Tibial nerve (tissue), 4 donors: ENCODE results near the gene ZNF575. TPM values are rescaled to one million over a fixed set of nuclear protein-coding genes. Genes with fewer than 3 reads are reported as not detected.

ENCODE experiments used
- DNase-seq, 2 donors: peaks; one replicate each; pipeline ENCODE4 v3.0.0-alpha.2; 2019; ENCODE audit warnings: low spot score in 2 of 2
- H3K27ac ChIP-seq, 4 donors: fragments of 200-600 bp; sonication (generic) in 3 of 4; one replicate each; pipeline ENCODE4 v1.5.1; 2017 to 2019; ENCODE audit warnings: mild to moderate bottlenecking in 1 of 4
- H3K27me3 ChIP-seq, 2 donors: fragments of 200-600 bp; sonication (generic) in 1 of 2; one replicate each; pipeline versions ENCODE4 v1.5.1 to v1.6.0; 2017 to 2019
- H3K36me3 ChIP-seq, 3 donors: fragments of 200-600 bp; sonication (generic); one replicate each; pipeline ENCODE4 v1.5.1; 2018 to 2019
- H3K4me1 ChIP-seq, 4 donors: fragments of 200-600 bp; sonication (generic) in 3 of 4; one replicate each; pipeline ENCODE4 v1.5.1; 2017 to 2019
- H3K4me3 ChIP-seq, 4 donors: fragments of 200-600 bp; sonication (generic) in 3 of 4; one replicate each; pipeline ENCODE4 v1.5.1; 2017 to 2019; ENCODE audit warnings: mild to moderate bottlenecking in 1 of 4, moderate library complexity in 1 of 4
- H3K9me3 ChIP-seq, 4 donors: fragments of 200-600 bp; sonication (generic) in 3 of 4; one replicate each; pipeline ENCODE4 v1.5.1; 2017 to 2019
- EP300 ChIP-seq, 2 donors: sonication (generic); formaldehyde crosslinking; IDR thresholded peaks; one replicate each; pipeline ENCODE4 v1.6.1; 2017; ENCODE audit warnings: antibody characterized with exemption in 2 of 2, mild to moderate bottlenecking in 1 of 2
- POLR2A ChIP-seq, 2 donors: fragments of 450-650 bp; IDR thresholded peaks; one replicate each; pipeline ENCODE4 v1.6.1; 2017; ENCODE audit warnings: antibody characterized with exemption in 2 of 2, mild to moderate bottlenecking in 2 of 2, moderate library complexity in 2 of 2
- WGBS, 2 donors: methylation state at CpG; one replicate each; pipeline ENCODE4 v1.1.5; 2018; 5-methylcytosine and 5-hydroxymethylcytosine counted together
- total RNA-seq, 4 donors: library from RNA; depleted of rRNA; stranded (reverse); fragments of >200 nt; gene quantifications; one replicate each; pipeline ENCODE4 v1.1.0, GENCODE V29; 2016
- TF ChIP-seq, protein P1 (sequence below), 5 experiments: fragments of 200-600 bp in 3 of 5; fragments of 450-650 bp in 2 of 5; sonication (generic) in 3 of 5; IDR thresholded peaks; one replicate each; pipeline ENCODE4 v1.5.1; 2016 to 2019; ENCODE audit warnings: antibody characterized with exemption in 5 of 5, mild to moderate bottlenecking in 3 of 5, moderate library complexity in 2 of 5

The ZNF575 gene
- total RNA-seq, 4 donors from 2014 or later = 0.60 to 0.63 TPM; not detected in 2

DNA sequence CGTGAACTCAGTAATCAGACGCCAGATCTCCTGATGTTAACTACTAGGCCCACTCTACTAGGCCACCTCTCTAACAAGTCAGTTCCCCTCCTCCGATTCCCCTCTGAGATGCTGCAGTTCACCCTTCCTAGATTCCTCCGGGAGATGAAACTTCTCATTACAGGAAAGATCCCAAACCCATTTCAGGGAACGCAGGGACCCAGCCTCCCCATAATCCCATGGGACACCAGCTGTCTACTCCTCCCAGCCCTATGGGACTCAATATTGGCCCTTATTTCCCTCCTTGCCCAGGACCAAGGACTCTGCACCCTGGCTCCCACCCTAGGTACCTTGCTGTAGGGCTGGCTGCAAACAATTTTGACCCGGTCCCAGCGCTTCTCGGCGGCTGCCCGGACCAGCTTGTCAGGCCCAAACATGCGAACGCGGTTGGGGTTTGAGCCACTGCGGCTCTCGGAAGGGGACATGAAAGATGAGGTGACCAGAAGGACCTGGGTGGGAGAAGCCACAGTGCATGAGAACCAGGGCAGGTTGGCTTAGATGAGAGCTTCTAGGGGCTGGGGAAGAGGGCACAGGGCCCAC is 21.4 kb downstream of the ZNF575 start:
- no peak for DNase-seq
- Histone ChIP-seq H3K9me3 (no peaks in the 10 kb centered on the region), H3K4me1 (no peaks in the 10 kb centered on the region), H3K36me3 (peaks cover 0 to 90% (median 17%) of the 10 kb centered on the region in 3 donors), H3K27me3 (no peaks in the 10 kb centered on the region), H3K4me3 (no peak overlapping the region), H3K27ac (no peak overlapping the region)
- 91 to 93% methylated on average over 15 of the region's 15 CpGs for WGBS, 2 donors
- TF ChIP-seq, protein P1, sequence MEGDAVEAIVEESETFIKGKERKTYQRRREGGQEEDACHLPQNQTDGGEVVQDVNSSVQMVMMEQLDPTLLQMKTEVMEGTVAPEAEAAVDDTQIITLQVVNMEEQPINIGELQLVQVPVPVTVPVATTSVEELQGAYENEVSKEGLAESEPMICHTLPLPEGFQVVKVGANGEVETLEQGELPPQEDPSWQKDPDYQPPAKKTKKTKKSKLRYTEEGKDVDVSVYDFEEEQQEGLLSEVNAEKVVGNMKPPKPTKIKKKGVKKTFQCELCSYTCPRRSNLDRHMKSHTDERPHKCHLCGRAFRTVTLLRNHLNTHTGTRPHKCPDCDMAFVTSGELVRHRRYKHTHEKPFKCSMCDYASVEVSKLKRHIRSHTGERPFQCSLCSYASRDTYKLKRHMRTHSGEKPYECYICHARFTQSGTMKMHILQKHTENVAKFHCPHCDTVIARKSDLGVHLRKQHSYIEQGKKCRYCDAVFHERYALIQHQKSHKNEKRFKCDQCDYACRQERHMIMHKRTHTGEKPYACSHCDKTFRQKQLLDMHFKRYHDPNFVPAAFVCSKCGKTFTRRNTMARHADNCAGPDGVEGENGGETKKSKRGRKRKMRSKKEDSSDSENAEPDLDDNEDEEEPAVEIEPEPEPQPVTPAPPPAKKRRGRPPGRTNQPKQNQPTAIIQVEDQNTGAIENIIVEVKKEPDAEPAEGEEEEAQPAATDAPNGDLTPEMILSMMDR (IDR thresholded peaks at IDR 0.05) = no peak
- TF ChIP-seq POLR2A (IDR thresholded peaks at IDR 0.05) (no peak), EP300 (IDR thresholded peaks at IDR 0.05) (no peak)

DNA sequence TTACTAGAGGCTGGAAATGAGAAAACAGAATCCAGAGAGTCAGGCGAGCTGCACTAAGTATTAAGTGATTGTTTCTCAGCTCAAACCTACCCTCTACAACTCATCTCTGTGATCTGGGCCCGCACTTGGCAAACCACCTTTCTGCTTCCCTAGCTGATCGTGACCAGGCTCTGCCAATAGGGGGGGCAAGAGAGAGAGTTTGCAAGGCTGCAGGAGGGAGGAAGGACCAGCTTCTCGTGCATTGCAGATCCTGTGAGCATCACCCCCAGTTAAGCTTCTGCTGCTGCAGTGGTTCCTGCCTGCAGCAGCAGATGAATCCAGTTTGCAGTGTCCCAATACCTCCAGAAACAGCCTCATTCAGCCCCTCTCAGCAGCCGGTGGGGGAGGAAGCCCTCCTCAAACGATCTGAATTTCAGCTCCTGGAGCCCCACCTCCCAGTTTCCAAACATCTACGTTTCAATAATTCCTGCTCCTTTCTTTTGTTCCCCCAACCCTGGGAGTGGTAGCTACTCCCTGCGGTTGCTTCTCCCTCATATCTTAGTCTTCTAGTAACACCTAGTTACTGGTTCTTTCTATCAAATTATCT is 22.3 kb downstream of the ZNF575 start:
- H3K9me3 ChIP-seq = no peaks in the 10 kb centered on the region
- no peaks in the 10 kb centered on the region for H3K4me1 ChIP-seq
- H3K27ac ChIP-seq = no peak overlapping the region
- DNase-seq = peak; percentile 42 to 77
- no peaks in the 10 kb centered on the region for H3K27me3 ChIP-seq
- no peak overlapping the region for H3K4me3 ChIP-seq
- TF ChIP-seq, protein P1 (IDR thresholded peaks at IDR 0.05) = peak; percentile 46 to 53 (median 50)
- no peak for TF ChIP-seq EP300 (IDR thresholded peaks at IDR 0.05)
- TF ChIP-seq POLR2A (IDR thresholded peaks at IDR 0.05) = no peak
- WGBS, 2 donors = 37 to 42% methylated on average over 8 of the region's 8 CpGs
- peaks cover 0 to 90% (median 17%) of the 10 kb centered on the region in 3 donors for H3K36me3 ChIP-seq

DNA sequence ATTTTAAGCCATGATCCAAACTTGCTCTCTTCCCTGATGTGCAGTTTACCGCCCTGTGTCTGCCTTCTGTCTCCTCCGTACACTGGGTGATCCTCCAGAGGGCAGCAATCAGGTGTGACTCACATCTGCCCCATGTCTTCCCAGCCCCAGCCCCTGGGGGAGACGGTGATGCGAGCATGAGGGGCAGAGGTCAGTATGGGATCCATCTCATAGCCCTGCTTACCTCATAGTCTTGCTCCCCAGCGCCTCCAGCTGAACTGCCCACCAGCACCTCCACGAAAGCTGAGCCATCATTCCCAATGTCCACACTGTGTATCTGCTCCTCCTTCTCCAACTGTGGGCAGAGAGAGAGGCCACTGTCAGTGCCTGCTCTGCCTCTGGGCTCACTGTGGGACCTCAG is 27.7 kb downstream of the ZNF575 start:
- 79% methylated on average over 6 of the region's 6 CpGs for WGBS, 2 donors
- Histone ChIP-seq H3K27me3 (no peaks in the 10 kb centered on the region), H3K9me3 (no peaks in the 10 kb centered on the region), H3K27ac (no peak overlapping the region), H3K36me3 (peaks cover 0 to 51% (median 0%) of the 10 kb centered on the region in 3 donors), H3K4me3 (no peak overlapping the region), H3K4me1 (peaks cover 0 to 14% (median 4%) of the 10 kb centered on the region in 4 donors)
- DNase-seq = no peak
- TF ChIP-seq, protein P1 (IDR thresholded peaks at IDR 0.05) = no peak
- TF ChIP-seq POLR2A (IDR thresholded peaks at IDR 0.05) (no peak), EP300 (IDR thresholded peaks at IDR 0.05) (no peak)

DNA sequence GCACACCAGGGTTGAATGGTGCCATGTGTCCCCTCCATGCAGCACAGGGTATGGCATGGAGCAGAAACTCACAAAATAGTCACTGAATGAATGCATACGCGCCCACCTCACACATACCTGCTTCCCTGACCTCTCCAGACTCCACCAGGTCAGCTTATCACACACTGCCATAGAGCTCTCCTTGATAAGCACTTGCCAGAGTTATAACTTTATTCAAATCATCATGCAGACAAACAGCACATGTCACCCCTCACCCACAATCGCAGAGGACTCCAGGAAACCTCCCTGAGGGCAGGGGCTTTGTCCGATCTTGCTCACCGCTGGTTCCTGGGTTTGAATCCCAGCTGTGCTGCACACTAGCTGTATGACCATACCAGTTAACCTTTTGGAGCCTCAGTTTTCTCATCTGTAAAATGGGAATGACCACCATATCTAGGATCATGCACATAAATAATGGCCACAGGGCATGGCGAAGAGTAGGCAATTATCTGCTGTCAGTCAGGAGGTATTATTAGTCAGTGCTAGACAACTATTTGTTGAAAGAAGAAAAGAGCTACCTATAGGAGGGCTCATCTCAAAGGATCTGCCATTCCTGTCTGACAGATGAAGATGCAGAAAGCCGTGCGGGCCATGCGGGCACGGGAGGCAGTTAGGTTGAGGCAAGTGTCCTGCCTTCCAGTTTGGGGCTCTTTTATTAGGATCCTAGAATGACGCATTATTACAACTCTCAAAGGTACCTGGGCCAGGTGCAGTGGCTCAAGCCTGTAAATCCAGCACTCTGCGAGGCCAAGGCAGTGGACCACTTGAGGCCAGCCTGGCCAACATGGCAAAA is 28.4 kb downstream of the ZNF575 start:
- no peak for DNase-seq
- H3K27me3 ChIP-seq = no peaks in the 10 kb centered on the region
- no peak overlapping the region for H3K4me3 ChIP-seq
- H3K36me3 ChIP-seq = peaks cover 0 to 45% (median 0%) of the 10 kb centered on the region in 3 donors
- peaks cover 0 to 14% (median 4%) of the 10 kb centered on the region in 4 donors for H3K4me1 ChIP-seq
- WGBS, 2 donors = 90 to 98% methylated on average over 12 of the region's 12 CpGs
- no peaks in the 10 kb centered on the region for H3K9me3 ChIP-seq
- H3K27ac ChIP-seq = no peak overlapping the region
- no peak for TF ChIP-seq EP300 (IDR thresholded peaks at IDR 0.05)
- TF ChIP-seq, protein P1 (IDR thresholded peaks at IDR 0.05) = no peak
- TF ChIP-seq POLR2A (IDR thresholded peaks at IDR 0.05) = no peak
